Measurements from ENCODE around the gene CTNNB1. TPM values are rescaled to one million over a fixed set of nuclear protein-coding genes. Genes with fewer than 3 reads are reported as not detected.

CTNNB1 gene
- total and polyA plus RNA-seq, 2 of the 8 experiments (the other 6 are each of a cell fraction or from before 2014, with no cell fraction given), result 356 to 579 TPM

DNA sequence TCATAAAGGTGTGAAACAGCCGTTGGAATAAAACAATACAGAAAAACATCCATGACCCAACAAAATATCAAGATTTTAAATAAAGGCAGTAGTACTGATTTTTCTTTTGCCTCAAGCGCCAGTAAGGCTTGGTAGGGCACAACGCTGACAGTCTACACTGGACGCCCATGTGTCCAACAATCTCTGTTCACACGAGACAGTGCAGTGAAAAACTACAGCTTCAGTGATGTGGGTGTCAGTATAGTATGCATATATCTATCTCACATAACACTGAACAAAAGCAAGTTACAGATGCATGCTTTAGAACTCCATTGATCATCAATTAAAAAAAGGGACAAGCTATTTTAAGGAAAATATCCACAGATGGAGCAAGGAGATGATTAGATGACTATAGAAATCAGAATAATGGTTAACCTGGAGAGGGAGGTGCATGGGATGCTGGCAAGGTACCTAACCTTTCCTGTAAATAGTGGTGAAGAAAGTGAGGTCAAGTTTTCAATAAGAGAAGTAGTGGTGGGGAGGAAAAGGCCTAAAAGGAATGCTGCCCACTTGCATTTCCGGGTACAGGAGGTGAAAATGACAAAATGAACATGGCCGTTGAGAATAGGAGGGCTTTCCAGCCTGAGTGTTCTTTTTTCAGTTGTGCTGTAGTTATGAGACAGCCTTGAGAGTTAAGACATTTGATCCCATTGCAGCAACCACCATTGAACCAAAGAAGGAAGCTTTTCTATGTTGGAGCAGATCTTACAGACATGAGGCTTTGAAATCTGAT is 42.7 kb downstream of the CTNNB1 start (continued):
- TF ChIP-seq, protein P1, sequence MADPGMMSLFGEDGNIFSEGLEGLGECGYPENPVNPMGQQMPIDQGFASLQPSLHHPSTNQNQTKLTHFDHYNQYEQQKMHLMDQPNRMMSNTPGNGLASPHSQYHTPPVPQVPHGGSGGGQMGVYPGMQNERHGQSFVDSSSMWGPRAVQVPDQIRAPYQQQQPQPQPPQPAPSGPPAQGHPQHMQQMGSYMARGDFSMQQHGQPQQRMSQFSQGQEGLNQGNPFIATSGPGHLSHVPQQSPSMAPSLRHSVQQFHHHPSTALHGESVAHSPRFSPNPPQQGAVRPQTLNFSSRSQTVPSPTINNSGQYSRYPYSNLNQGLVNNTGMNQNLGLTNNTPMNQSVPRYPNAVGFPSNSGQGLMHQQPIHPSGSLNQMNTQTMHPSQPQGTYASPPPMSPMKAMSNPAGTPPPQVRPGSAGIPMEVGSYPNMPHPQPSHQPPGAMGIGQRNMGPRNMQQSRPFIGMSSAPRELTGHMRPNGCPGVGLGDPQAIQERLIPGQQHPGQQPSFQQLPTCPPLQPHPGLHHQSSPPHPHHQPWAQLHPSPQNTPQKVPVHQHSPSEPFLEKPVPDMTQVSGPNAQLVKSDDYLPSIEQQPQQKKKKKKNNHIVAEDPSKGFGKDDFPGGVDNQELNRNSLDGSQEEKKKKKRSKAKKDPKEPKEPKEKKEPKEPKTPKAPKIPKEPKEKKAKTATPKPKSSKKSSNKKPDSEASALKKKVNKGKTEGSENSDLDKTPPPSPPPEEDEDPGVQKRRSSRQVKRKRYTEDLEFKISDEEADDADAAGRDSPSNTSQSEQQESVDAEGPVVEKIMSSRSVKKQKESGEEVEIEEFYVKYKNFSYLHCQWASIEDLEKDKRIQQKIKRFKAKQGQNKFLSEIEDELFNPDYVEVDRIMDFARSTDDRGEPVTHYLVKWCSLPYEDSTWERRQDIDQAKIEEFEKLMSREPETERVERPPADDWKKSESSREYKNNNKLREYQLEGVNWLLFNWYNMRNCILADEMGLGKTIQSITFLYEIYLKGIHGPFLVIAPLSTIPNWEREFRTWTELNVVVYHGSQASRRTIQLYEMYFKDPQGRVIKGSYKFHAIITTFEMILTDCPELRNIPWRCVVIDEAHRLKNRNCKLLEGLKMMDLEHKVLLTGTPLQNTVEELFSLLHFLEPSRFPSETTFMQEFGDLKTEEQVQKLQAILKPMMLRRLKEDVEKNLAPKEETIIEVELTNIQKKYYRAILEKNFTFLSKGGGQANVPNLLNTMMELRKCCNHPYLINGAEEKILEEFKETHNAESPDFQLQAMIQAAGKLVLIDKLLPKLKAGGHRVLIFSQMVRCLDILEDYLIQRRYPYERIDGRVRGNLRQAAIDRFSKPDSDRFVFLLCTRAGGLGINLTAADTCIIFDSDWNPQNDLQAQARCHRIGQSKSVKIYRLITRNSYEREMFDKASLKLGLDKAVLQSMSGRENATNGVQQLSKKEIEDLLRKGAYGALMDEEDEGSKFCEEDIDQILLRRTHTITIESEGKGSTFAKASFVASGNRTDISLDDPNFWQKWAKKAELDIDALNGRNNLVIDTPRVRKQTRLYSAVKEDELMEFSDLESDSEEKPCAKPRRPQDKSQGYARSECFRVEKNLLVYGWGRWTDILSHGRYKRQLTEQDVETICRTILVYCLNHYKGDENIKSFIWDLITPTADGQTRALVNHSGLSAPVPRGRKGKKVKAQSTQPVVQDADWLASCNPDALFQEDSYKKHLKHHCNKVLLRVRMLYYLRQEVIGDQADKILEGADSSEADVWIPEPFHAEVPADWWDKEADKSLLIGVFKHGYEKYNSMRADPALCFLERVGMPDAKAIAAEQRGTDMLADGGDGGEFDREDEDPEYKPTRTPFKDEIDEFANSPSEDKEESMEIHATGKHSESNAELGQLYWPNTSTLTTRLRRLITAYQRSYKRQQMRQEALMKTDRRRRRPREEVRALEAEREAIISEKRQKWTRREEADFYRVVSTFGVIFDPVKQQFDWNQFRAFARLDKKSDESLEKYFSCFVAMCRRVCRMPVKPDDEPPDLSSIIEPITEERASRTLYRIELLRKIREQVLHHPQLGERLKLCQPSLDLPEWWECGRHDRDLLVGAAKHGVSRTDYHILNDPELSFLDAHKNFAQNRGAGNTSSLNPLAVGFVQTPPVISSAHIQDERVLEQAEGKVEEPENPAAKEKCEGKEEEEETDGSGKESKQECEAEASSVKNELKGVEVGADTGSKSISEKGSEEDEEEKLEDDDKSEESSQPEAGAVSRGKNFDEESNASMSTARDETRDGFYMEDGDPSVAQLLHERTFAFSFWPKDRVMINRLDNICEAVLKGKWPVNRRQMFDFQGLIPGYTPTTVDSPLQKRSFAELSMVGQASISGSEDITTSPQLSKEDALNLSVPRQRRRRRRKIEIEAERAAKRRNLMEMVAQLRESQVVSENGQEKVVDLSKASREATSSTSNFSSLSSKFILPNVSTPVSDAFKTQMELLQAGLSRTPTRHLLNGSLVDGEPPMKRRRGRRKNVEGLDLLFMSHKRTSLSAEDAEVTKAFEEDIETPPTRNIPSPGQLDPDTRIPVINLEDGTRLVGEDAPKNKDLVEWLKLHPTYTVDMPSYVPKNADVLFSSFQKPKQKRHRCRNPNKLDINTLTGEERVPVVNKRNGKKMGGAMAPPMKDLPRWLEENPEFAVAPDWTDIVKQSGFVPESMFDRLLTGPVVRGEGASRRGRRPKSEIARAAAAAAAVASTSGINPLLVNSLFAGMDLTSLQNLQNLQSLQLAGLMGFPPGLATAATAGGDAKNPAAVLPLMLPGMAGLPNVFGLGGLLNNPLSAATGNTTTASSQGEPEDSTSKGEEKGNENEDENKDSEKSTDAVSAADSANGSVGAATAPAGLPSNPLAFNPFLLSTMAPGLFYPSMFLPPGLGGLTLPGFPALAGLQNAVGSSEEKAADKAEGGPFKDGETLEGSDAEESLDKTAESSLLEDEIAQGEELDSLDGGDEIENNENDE (IDR thresholded peaks at IDR 0.05; ENCODE audit: insufficient replicate concordance, low read length), result no peak
- TF ChIP-seq EGR1 (IDR thresholded peaks at IDR 0.05; ENCODE audit: borderline replicate concordance, low read depth, low read length) (no peak), JUN (IDR thresholded peaks at IDR 0.05; ENCODE audit: low read depth, low read length) (no peak), SRF (IDR thresholded peaks at IDR 0.05; ENCODE audit: low read depth, low read length) (no peak), POLR2AphosphoS5 (IDR thresholded peaks at IDR 0.05; ENCODE audit: low read depth, low read length) (peak; percentile 66)

Data from H1 (cell line).